ENCODE data around the gene ST6GALNAC4.

ST6GALNAC4 gene

DNA sequence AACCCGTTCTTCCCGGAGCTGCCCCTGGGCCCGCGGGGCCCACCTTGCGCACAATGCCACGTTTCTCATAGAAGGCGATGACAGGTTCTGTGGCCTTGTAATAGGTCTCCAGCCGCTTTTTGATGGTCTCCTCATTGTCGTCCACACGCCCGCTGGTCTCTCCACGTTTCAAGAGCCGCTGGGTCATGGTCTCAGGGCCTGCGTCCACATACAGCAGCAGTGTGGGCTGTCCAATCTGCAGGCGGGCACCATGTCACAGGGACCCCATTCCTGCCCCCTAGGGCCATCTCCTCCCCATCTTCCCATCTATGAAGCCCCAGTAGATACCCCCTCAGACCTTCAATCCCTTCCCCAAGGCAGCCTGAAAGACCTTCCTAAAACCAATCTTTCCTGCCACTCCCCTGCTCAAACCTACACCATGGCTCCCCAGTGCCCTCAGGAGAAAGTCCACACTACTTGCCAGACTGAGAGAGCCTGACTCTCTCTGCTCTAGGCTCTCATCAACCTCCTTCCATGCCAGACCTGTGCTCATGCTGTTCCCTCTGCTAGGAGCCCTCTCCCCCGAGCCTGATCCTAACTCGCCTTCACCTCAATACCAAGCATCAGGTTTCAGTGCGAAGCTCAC, 48.5 kb downstream of the ST6GALNAC4 start:
- no peak for FAIRE-seq

DNA sequence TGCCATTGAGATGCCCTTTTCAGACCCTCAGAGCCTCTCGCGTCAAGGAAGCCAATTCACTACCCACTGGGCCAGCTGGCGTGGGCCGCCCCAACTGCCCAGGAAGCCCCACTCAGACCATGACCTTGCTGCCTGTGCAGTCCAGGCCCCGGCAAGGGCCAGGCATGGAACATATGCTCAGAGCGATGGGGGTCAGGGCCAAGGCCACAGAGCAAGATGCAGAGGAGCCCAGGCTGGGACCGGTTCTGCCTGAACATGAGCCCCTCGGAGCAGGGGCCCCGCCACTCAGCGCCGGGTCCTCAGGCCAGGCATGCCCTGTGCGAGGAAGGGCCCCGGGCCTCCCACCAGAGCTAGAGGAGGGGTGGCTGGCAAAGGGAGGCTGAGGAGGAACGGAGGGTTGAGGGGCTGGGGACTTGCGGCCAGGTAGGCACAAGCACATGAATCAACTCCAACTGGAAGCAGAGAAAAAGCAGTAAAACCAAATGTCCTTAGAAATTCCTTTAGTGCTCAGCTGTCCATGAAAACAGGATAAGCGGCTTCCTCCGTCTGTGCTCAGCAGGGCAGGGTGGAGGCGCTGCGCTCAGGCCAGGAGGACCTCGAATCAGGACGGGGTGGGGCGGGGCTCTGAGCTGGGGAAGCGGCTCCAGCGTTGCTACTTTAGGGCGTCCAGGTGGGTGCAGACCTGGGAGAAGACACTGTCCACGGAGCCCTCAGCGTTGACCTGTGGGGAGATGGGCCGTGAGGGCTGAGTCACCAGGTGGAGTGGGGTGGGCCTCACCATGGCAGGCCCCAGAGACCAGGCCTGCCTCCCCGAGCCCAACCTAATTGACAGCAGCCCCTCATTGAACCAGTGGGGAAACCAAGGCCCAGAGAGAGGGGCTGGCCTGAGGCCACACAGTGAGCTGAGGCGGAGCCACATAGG, 49.2 kb downstream of the ST6GALNAC4 start:
- no peak for FAIRE-seq

DNA sequence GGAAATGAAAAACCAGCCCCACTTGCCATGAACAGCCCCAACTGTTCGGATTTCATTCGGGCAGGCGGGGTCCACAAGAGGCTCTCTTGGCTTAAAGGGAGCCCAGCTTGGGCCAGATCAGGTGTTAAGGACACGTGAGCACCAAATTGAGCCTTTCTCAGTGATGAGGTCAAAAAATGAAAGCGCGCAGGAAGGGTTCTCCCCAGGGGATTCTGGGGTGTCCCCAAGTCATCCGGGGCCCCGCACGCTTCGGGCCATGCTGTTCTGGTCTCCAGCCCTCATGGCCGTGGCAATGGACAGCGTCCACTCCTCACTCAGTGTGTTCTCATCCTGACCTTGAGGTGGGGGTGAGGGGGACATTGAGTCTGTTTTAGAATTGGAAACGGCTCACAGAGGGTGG, 50.3 kb downstream of the ST6GALNAC4 start:
- no peak for FAIRE-seq

DNA sequence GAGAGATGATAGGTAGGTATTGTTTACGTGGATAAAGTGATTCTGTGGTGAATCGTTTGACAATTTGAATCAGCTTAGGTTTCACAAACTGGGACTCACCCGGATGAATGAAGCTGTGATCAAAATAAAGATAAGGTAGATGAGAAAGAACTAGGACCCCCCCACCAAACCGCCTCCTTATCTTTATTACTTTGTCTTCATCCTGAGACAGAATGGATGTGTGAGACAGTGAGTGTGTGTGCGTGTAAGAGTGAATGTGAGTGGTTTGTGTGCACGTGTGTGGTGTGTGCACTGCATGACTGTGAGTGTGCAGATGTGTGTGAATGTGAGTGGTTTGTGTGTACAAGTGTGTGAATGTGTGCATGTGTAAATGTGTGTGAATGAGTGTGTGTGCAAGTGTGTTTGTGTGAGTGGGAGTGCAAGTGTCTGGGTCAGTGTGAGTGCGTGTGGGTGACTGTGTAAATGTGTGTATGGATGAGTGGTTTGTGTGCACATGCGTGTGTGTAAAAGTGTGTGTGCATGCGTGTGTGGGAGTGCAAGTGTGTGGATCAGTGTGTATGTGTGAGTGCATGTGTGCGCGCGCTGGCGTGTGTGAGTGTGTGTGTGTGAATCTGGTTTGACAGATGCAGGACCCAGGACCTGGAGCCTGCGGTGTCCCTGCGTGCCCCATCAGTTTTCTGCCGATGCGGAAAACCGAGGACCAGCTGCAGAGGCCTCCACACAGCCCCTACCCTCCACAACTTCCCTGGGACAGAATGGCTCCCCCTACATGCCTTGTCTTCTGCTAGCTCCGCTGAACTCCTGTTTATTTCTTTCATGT, 51.0 kb downstream of the ST6GALNAC4 start:
- no peak for FAIRE-seq

DNA sequence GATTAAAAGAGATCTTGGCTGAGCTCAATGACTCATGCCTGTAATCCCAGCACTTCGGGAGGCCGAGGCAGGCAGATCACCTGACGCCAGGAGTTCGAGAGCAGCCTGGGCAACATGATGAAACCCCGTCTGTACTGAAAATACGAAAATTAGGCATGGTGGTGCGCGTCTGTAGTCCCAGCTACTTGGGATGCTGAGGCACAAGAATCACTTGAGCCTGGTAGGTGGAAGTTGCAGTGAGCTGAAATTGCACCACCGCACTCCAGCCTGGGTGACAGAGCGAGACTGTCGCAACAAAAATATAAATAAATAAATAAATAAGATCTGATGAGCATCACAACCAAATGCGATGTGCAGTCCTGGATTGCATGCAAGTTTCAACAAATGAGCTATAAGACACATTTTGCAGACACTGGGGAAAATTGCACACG, 53.6 kb downstream of the ST6GALNAC4 start:
- no peak for FAIRE-seq

DNA sequence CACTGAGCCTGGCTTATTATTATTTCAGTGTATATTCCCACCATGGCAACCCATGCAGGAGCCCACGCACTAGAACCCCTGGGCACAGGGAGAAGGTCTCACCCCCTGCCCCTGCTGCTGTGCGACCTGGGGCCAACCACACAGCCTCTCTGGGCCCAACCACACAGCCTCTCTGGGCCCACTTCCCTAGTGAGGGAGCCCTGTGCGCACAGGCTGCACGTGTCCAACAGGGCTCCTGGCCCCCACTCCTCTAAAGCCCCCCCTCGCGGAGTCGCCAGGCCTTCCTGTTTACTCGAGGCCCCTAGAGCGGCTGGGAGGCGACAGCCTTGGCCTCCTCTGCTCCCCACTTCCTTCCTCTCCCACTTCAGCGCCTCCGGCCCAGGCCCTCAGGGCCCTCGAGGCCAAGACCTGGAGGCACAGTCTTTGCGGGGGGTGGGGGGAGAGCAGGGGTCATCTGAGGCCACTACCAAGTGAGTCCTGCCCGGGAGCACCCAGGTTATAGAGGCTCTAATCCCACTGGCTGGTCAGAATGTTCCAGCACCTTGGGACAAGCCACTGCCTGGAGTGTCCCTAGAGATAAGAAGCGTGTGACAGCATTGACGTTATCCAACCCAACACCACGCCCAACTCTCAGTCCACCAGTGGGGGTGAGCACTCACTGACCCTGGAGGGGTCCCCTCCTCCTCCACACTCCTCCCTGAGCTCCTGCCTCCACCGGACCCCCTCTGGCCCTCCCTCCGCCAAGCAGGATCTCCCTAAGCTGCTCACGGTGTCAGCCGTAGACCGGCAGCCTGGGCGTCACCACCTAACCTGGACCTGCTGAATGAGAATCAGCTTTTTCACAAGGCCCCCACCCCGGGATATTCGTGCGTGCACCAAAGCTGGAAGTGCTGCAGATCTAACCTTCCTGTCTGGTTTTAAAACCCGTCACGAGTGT, 54.5 kb downstream of the ST6GALNAC4 start:
- no peak for FAIRE-seq

DNA sequence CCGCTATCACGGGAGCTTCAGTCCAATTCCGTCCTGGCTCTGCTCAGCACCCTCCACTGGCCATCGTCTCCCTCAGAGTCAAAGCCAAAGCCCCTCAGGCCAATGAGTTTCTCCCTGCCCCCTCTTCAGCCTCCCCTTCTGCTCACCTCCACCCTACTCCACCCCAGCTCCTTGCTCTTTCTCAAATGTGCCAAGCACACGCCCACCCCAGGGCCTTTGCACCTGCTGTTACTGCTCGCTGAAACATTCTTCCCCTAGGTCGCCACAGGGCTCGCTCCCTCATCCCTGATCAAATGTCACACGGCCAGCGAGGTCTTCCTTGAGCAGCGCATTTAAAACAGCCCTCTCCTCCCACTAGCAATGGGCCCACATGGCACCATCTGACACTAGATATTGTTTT, 56.1 kb downstream of the ST6GALNAC4 start:
- FAIRE-seq, result no peak

DNA sequence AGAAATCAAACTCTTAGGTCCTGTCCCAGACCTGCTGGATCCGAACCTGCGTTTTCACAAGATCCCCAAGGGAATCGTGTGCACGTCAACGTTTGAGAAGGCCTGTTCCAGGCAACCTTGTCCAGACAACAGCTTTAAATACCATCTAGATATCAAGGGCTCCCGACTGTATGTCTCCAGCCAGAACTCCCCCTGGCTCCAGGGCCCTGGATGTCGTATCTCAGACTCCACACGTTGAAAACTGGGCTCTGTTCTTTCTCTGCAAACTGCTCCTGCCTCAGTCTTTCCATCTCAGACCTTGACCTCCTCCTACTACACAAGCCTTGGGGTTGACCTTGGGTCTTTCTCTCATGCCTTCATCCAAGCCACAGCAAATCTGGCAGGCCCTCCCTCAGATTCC, 56.6 kb downstream of the ST6GALNAC4 start:
- no peak for FAIRE-seq

DNA sequence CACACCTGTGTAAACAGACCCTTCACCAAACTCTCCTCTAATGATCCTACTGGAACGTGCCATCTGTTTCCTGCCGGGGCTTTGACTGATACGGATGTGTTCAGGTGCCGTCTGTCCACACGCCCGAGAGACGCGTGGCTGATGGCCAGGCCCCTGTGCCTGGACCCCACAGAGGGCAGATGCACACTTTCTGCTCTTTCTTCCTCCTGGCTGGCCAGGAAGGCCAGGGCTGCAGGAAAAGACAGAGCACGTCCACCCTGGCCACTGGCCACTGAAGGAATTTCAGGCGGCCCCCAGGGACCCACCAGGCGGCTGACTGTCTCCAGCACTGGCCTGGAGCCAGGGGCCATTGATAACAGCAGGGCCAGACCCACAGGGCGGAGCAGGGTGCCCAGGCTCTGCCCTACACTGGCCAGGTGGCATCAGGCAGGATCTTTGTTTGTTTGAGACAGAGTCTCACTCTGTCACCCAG, 58.8 kb downstream of the ST6GALNAC4 start:
- no peak for FAIRE-seq
